ENCODE data around the gene ILK. TPM values are rescaled to one million over a fixed set of nuclear protein-coding genes. Genes with fewer than 3 reads are reported as not detected.

Gene ILK
- total RNA-seq, 1 donor from 2014 or later = 183 TPM

GRCh38 chr11:6615882-6616585 is 12.5 kb downstream of the ILK start:
- H3K27me3 Mint-ChIP-seq (ENCODE audit: unreplicated experiment) = peaks cover 7% of the 10 kb centered on the region
- peaks cover 17% of the 10 kb centered on the region for H3K36me3 Mint-ChIP-seq (ENCODE audit: low read depth, unreplicated experiment)
- H3K4me1 Mint-ChIP-seq (ENCODE audit: unreplicated experiment) = peaks cover 5% of the 10 kb centered on the region
- TF ChIP-seq CTCF (IDR thresholded peaks at IDR 0.05; ENCODE audit: unreplicated experiment) = no peak
- H3K4me3 Mint-ChIP-seq (ENCODE audit: unreplicated experiment) = peak overlapping the region; percentile 75
- DNase-seq (ENCODE audit: low spot score) = no peak
- no peaks in the 10 kb centered on the region for H3K9me3 Mint-ChIP-seq (ENCODE audit: unreplicated experiment)
- peak overlapping the region; percentile 19 for H3K27ac Mint-ChIP-seq (ENCODE audit: unreplicated experiment)

- Mint-ChIP-seq H3K27ac (ENCODE audit: unreplicated experiment) (no peak overlapping the region), H3K4me3 (ENCODE audit: unreplicated experiment) (no peak overlapping the region), H3K9me3 (ENCODE audit: unreplicated experiment) (no peaks in the 10 kb centered on the region), H3K36me3 (ENCODE audit: low read depth, unreplicated experiment) (peaks cover 13% of the 10 kb centered on the region), H3K4me1 (ENCODE audit: unreplicated experiment) (no peaks in the 10 kb centered on the region), H3K27me3 (ENCODE audit: unreplicated experiment) (peaks cover 5% of the 10 kb centered on the region)
- DNase-seq (ENCODE audit: low spot score) = no peak
- no peak for TF ChIP-seq CTCF (IDR thresholded peaks at IDR 0.05; ENCODE audit: unreplicated experiment)
Measured at GRCh38 chr11:6616596-6617250, 13.1 kb downstream of the ILK start.

- Mint-ChIP-seq H3K4me3 (ENCODE audit: unreplicated experiment) (no peak overlapping the region), H3K4me1 (ENCODE audit: unreplicated experiment) (no peaks in the 10 kb centered on the region), H3K27me3 (ENCODE audit: unreplicated experiment) (peaks cover 6% of the 10 kb centered on the region), H3K27ac (ENCODE audit: unreplicated experiment) (no peak overlapping the region), H3K36me3 (ENCODE audit: low read depth, unreplicated experiment) (peaks cover 13% of the 10 kb centered on the region), H3K9me3 (ENCODE audit: unreplicated experiment) (no peaks in the 10 kb centered on the region)
- no peak for DNase-seq (ENCODE audit: low spot score)
- no peak for TF ChIP-seq CTCF (IDR thresholded peaks at IDR 0.05; ENCODE audit: unreplicated experiment)
Measured at GRCh38 chr11:6617315-6617781, 13.8 kb downstream of the ILK start.

- H3K4me3 Mint-ChIP-seq (ENCODE audit: unreplicated experiment) = no peak overlapping the region
- peak overlapping the region; percentile 40 for H3K27ac Mint-ChIP-seq (ENCODE audit: unreplicated experiment)
- H3K4me1 Mint-ChIP-seq (ENCODE audit: unreplicated experiment) = no peaks in the 10 kb centered on the region
- H3K36me3 Mint-ChIP-seq (ENCODE audit: low read depth, unreplicated experiment) = peaks cover 13% of the 10 kb centered on the region
- no peak for TF ChIP-seq CTCF (IDR thresholded peaks at IDR 0.05; ENCODE audit: unreplicated experiment)
- no peak for DNase-seq (ENCODE audit: low spot score)
- no peaks in the 10 kb centered on the region for H3K9me3 Mint-ChIP-seq (ENCODE audit: unreplicated experiment)
- peaks cover 6% of the 10 kb centered on the region for H3K27me3 Mint-ChIP-seq (ENCODE audit: unreplicated experiment)
Measured at GRCh38 chr11:6618117-6619003, 14.8 kb downstream of the ILK start.

All from endothelial cell (in vitro differentiated cells).